SW 1271 (cell line): ENCODE measurements around the gene SLC25A31.

Experiments used
- DNase-seq, 2 experiments: peaks; one replicate each; lab custom pipeline; 2025; lab: John Stamatoyannopoulos, UW

The SLC25A31 gene

DNA sequence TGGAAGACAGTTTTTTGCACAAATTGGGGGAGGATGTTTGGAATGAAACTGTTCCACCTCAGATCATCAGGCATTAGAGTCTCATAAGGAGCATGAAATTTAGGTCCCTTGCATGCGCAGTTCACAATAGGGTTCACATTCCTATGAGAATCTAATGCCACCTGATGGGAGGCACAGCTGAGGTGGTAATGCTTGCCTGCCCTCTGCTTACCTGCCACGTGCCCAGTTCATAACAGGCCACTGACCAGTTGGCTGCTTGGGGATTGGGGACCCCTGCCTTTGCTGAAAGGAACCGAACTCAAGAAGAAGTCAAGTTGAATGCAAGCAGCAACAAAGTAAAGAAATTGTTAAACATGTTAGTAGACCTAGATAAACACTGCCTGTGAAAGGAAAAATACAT, 47.3 kb downstream of the SLC25A31 start:
- no peak for DNase-seq

DNA sequence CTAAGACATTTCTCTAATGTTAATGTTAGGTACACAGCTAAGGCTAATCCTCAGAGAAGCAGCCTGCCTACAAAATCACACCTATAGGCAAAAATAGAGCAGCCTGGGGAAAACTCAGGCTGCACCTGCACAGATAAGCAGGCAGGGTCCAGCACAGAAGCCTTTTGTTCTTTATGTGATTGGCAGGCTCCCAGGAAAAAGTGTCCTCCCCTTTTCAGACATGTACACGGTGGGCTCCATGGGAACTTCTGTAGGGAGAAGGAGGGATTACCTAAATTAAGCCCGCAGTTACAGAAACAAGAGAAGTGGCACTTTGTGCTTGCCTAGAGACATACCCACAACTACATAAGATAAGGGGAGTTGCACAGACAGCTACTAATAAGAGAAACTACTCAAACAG, 47.9 kb downstream of the SLC25A31 start:
- no peak for DNase-seq

DNA sequence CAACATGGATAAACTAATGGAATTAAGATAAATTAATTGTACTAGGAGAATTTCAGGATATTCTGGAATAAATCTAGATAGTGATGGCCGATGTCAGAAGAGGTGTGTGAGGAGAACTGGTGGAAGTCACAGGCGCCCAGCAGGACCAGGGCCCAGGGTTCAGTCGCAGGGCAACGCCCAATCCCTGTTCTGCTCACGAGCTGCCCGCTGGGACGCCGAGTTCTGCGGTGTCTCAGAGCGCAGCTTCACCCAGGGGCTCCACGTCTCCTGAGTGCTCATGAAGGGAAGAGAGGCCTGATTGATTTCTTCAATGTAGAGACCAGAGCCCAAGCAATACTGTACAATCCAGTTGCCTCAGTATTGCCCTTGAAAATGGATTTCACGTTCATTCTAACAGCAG, 50.4 kb downstream of the SLC25A31 start:
- no peak for DNase-seq

DNA sequence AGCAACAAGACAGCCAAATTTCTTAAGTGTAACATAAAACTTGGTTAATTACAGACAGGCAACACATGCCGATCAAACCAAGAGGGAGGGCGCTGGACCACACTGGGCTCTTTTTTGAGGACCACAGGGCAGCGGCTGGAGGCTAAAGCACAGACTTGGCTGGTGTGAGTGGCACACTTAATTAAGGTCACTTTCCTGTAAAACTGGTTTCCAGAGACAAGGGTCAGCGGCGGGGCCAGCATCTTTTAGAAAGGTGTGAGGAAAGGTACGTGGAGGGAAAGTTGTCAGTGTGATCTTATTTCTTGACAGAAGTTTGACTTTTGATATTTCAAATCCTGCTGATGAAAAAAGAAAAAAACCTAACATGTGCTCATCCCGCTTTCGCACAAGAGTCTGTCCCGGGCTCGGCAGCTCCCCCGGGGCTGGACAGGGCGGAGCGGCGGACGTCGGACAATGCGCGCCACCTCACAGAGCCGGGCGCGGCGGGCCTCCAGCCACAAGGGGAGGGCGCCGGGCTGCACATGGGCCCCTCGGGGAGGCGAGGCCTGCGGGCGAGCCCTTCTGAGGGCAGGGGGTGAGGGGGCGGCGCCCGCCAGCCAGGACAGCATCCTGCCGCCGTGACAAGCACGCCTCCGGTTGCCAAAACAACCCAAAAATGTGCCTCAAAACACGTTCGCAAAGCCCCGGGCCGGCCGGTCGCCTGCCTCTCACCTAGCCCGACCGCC, 51.3 kb downstream of the SLC25A31 start:
- no peak for DNase-seq

DNA sequence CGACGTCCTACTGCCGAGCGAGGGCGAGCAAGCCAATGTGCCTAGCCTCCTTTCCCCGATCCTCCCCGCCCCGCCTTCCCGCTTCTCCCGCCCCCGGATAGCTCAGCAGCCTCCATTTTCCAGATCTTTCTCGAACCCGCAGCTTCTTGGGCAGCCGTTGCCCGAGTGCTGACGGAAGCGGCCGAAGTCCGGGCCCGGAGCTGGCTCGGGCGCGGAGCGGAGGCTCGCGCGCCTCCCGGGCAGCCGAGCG, 51.8 kb downstream of the SLC25A31 start:
- peak; percentile 7 to 68 for DNase-seq

DNA sequence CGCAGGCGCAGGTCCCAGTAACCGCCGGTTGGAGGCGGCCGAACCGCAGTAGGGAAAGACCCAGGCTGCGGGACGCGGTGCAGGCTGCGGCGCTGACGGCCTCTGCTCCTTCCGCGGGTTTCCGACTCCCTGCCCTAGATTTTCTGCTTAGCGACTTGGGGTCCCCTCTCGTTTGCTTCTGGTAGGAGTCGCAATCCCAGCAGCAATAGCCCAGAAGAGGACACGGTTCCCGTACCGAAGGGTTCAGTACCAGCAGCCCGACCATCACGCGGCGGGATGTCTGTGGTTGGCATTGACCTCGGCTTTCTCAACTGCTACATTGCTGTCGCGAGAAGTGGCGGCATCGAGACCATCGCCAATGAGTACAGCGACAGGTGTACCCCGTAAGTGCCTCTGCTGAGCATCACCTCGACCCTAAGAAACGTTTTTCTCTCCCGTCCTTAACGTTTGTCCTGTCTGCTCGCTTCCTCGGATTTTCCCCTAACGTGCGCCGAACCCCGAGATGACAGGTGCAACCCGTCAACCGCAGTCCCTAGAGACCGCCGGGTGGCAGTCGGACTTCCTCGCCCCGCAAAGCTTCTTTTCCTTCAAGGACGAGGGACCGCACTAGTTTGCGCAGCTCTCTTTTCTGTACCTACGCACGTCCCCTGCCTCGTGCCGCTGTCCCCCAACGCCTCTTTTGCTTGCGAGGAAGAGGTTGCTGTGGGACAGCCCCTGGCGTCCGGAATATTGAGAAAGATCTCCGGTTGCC, 52.2 kb downstream of the SLC25A31 start, which contains the start of gene HSPA4L:
Gene HSPA4L (plus strand): TSS at position 48 of the 751 bp plus-strand sequence. CDS start 229 bp downstream, at position 277.
- peak; percentile 13 to 68 for DNase-seq

DNA sequence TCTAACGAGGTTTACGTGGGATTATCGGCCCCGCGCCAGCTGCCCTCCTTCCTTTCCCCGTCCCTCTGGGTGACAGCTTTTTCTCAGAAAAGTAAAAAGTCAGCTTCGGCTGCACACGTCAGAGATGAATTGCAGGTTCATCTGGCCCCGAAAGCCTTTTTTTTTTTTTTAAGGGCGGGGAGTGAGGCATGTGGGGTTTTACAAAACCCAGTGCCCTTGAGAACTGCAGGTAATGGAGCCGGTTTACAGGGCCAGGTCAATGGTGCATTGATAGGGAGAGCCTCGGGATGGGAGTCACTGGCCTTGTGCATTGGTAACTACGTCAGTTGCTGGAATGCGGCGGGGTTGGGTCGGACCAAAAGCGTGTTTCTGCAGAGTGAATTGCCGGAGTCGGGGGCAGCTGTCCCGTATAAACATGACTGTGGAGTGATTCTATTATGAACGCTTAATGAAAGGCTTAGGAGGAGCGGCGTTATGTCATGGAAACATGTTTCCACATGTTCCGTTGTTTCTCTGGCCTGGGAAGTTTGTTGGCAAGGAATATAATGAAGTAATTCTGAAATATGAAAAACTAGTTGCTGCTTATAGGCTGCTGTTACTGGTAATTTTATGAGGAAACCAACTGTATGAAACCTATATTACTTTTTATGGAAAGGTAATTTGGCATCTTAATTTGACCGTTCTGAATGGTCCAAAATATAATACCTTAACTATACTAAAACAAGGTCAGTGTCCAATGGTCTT, 53.0 kb downstream of the SLC25A31 start:
- DNase-seq: no peak

DNA sequence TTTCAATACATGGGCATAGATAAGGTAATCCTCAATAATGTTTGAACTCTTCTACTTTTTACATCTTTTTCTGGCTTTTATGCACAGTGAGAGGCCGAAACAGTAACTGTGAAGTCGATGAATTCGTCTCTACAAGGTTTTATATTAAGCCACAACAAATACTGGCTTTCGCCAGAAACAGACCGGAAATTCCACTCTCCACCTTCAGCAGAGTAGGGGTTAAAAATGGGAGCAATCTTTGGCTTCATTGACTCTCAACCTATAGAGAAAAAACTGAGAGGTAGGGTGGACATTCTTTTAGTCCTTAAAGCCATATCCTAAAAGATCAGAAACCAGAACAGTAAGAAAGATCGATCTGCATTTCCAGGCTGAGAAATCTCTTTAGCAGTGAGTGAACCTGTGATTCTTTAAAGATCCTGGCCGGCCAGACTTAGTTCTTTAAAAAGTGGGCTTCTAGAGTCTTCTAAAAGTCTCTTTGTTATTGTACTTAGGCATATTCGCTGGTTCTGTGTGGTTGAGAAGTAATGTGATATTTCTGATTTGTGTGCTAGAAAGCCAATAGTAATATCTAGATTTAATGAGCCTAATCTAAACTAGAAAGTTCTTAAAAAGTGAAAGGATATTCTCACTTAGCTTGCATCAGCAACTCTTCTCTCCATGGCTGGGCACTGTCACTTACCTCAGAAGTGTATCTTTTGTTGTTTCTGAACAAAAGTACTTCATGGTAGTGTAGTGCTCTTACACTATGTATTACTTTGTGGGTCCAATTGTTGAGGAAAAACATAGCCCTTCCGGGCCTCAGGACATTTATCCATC, 54.0 kb downstream of the SLC25A31 start:
- no peak for DNase-seq

DNA sequence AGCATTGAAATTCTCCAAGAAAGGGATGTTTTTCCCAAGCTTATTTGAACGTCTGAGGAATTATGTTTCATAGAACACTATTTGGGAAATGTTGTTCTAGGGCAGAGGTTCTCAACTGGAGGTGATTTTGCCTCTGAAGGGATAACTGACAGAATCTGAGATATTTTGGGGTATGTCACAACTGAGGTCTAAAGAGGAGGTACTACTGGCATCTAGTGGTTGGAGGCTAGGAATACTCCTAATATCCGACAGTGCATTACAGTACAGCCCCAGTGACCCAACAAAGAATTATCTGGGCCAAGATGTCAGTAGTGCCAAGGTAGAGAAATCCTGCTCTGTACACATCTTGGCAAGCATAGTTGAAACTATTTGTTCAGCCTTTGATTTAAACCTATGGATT, 58.3 kb downstream of the SLC25A31 start:
- peak in 1 of 2 experiments; percentile 27 for DNase-seq

DNA sequence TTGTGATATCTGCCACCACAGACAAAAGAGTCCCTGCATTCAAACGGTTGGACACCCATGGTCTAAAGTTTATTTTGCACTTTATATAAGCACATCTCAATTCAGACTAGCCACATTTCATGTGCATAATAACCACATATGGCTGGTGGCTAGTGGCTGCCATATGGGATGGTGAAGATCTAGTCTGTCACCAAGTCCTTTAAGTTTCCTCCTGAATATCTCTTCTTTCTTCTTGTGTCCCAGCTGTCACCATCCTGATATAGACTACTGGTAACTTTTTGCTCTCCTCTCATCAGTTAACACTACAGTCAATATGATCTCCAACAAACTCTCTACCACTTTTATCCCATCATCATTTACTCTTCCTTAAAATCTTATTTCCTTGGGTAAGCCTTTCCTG, 61.2 kb downstream of the SLC25A31 start:
- DNase-seq: no peak

DNA sequence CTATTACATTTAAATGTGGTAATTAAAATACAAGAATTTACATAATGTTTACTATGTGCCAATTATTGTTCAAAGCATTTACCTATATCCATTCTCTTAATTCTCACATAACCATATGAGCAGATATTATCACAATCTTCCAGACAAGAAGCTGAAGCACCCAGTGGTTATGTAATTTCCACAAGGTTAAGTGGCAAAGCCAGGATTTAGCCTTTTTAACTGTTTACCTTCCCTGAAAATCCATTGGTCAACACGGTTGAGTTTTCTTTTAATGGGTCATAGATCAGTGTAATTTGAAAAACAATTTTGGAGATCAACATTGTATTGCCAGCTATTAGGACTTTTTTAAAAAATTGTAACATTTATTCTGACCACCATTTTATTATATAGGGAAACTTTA, 63.3 kb downstream of the SLC25A31 start:
- no peak for DNase-seq

DNA sequence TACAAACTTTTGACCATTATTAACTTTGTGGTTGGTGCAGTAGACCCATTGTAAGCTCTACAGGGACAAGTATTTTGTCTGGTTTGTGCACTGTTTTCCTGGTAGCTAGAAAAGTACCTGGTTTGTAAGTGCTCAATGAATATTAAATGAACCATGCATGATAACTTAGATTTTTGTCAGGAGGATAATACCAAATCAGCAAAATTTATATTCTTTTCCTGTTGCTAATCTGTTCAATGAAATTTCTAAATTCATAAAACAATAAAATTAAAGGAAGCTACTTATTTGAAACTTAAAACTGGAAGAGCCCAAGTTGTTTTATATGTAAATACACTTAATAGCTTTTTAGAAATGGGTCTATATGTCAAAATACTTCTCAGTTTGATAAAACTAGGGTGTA, 69.5 kb downstream of the SLC25A31 start:
- no peak for DNase-seq

DNA sequence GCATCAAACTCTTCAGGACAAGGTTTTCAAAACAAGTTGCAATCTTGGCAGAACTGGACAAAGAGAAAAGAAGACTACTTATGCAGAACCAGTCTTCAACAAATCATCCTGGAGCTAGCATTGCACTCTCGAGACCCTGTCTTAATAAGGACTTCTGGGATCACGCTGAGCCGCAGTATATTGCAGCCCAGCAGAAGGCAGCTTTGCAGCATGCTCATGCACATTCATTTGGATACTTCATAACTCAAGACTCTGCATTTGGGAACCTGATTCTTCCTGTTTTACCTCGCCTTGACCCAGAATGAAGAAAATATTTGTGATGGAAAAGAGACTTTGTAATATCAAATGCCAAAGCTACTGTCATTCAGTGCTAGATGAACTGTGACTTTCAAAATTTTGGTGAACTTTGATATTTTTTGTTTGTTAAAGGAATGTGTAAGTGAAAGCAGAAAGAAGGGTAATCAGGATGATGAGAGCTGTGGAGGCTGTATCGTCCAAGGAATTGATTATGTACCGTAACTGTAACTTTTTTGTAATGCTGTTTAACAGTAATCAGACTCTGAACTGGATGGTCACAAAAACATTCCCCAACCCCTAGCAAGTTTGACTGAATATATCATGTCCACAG, 79.1 kb downstream of the SLC25A31 start:
- no peak for DNase-seq

DNA sequence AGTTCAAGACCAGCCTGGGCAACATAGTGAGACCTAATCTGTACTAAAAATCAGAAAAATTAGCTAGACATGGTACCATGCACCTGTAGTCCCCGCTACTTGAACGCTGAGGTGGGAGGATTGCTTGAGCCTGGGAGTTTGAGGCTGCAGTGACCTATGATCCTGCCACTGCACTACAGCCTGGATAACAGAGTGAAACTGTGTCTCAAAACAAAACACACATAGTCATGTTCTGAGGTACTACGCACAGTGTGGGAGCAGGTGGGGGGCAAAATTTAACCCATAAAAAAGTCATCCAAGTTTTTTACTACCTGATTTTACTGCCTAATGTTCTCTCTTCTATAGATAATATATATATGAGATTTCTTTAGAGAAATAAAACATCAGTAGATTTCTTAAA, 80.4 kb downstream of the SLC25A31 start:
- no peak for DNase-seq

DNA sequence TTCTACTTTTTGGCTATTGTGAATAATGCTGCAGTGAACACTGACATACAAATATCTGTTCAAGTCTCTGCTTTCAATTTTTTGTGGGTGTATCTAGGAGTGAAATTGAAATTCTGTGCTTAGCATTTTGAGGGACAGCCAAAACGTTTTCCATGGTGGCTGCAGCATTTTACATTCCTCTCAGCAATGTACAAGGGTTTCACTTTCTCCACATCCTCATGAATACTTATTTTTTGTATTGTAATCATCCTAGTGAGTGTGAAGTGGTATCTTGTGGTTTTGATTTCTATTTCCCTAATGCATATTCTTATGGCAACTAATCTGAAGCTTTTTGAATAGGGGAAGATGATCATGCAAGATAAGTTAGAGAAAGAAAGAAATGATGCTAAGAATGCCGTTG, 92.2 kb downstream of the SLC25A31 start:
- no peak for DNase-seq
